Stimulated activated naive B cell treated with anti-CD40 and anti-IgM and Interleukin-4, amounts not matched to agents 10 μg/mL and 1 μg/mL and 100 μg/mL, for 72 hours (primary cell): ENCODE data around the gene CPVL.

ENCODE experiments used
- ATAC-seq, 2 donors: fragments of 150-1000 bp; cut with Tn5 transposase; replicated peaks; 2 replicates each; pipeline ENCODE4 v1.10.0; 2021; ENCODE audit warnings: moderate library complexity in 1 of 2
- DNase-seq: peaks from one replicate; pipeline ENCODE4 v3.0.0; 2021
- H3K27ac Mint-ChIP-seq: one replicate; pipeline ENCODE4 v1.8.0; 2022; ENCODE audit warnings: mild to moderate bottlenecking, mixed read lengths
- H3K27me3 Mint-ChIP-seq, 2 donors: one replicate each; pipeline ENCODE4 v1.8.0; 2022; ENCODE audit warnings: mixed read lengths in 2 of 2
- H3K36me3 Mint-ChIP-seq, 2 donors: one replicate each; pipeline ENCODE4 v1.8.0; 2022; ENCODE audit warnings: mixed read lengths in 2 of 2, mild to moderate bottlenecking in 1 of 2
- H3K4me1 Mint-ChIP-seq, 2 donors: one replicate each; pipeline ENCODE4 v1.8.0; 2022; ENCODE audit warnings: mixed read lengths in 2 of 2, mild to moderate bottlenecking in 1 of 2
- H3K4me3 Mint-ChIP-seq, 2 donors: one replicate each; pipeline ENCODE4 v1.8.0; 2022; ENCODE audit warnings: mild to moderate bottlenecking in 2 of 2, mixed read lengths in 2 of 2, moderate library complexity in 1 of 2
- H3K9me3 Mint-ChIP-seq, 2 donors: one replicate each; pipeline ENCODE4 v1.8.0; 2022; ENCODE audit warnings: mixed read lengths in 2 of 2, mild to moderate bottlenecking in 1 of 2

CPVL gene

GRCh38 chr7:29017713-29018112, 128.6 kb downstream of the CPVL start:
- no peak for ATAC-seq
- H3K4me3 Mint-ChIP-seq, result no peak overlapping the region

GRCh38 chr7:29014725-29015124, 131.6 kb downstream of the CPVL start:
- H3K27me3 Mint-ChIP-seq, result peaks cover under 1 to 4% of the 10 kb centered on the region in 2 donors
- ATAC-seq (no peak), DNase-seq (no peak)
- no peak overlapping the region for H3K27ac Mint-ChIP-seq
- H3K9me3 Mint-ChIP-seq, result no peaks in the 10 kb centered on the region
- no peaks in the 10 kb centered on the region for H3K36me3 Mint-ChIP-seq
- H3K4me3 Mint-ChIP-seq, result no peak overlapping the region
- no peaks in the 10 kb centered on the region for H3K4me1 Mint-ChIP-seq

More at GRCh38 chr7:29017713-29018112, 128.6 kb downstream of the CPVL start:
- DNase-seq, result no peak
- peaks cover 4 to 7% of the 10 kb centered on the region in 2 donors for H3K9me3 Mint-ChIP-seq
- H3K4me1 Mint-ChIP-seq, result no peaks in the 10 kb centered on the region
- H3K27me3 Mint-ChIP-seq, result peaks cover 10 to 14% of the 10 kb centered on the region in 2 donors
- peaks cover 0 to 4% of the 10 kb centered on the region in 2 donors for H3K36me3 Mint-ChIP-seq
- no peak overlapping the region for H3K27ac Mint-ChIP-seq

- no peaks in the 10 kb centered on the region for H3K36me3 Mint-ChIP-seq
- DNase-seq (no peak), ATAC-seq (no peak)
- H3K27ac Mint-ChIP-seq, result no peak overlapping the region
- no peaks in the 10 kb centered on the region for H3K9me3 Mint-ChIP-seq
- no peak overlapping the region for H3K4me3 Mint-ChIP-seq
- H3K27me3 Mint-ChIP-seq, result peaks cover 0 to 4% of the 10 kb centered on the region in 2 donors
- no peaks in the 10 kb centered on the region for H3K4me1 Mint-ChIP-seq
Observed at GRCh38 chr7:29013931-29014330, 132.4 kb downstream of the CPVL start.

GRCh38 chr7:29013082-29013695, 133.1 kb downstream of the CPVL start:
- peaks cover under 1 to 5% of the 10 kb centered on the region in 2 donors for H3K27me3 Mint-ChIP-seq
- no peak for DNase-seq
- H3K9me3 Mint-ChIP-seq, result no peaks in the 10 kb centered on the region
- no peaks in the 10 kb centered on the region for H3K36me3 Mint-ChIP-seq
- H3K4me1 Mint-ChIP-seq, result no peaks in the 10 kb centered on the region
- H3K4me3 Mint-ChIP-seq, result no peak overlapping the region
- no peak for ATAC-seq
- no peak overlapping the region for H3K27ac Mint-ChIP-seq

- DNase-seq (no peak), ATAC-seq (no peak)
Observed at GRCh38 chr7:29009947-29010346, 136.4 kb downstream of the CPVL start.

GRCh38 chr7:29008590-29008989, 137.7 kb downstream of the CPVL start:
- Mint-ChIP-seq H3K4me1 (no peaks in the 10 kb centered on the region), H3K27me3 (peaks cover 6 to 11% of the 10 kb centered on the region in 2 donors), H3K36me3 (no peaks in the 10 kb centered on the region), H3K4me3 (no peak overlapping the region), H3K27ac (no peak overlapping the region), H3K9me3 (peaks cover 0 to 1% of the 10 kb centered on the region in 2 donors)
- ATAC-seq, result no peak
- no peak for DNase-seq

More at GRCh38 chr7:29009947-29010346, 136.4 kb downstream of the CPVL start:
- Mint-ChIP-seq H3K27me3 (peaks cover 6 to 15% of the 10 kb centered on the region in 2 donors), H3K4me1 (no peaks in the 10 kb centered on the region), H3K27ac (no peak overlapping the region), H3K4me3 (no peak overlapping the region), H3K36me3 (no peaks in the 10 kb centered on the region), H3K9me3 (peaks cover 0 to 1% of the 10 kb centered on the region in 2 donors)

- Mint-ChIP-seq H3K4me3 (no peak overlapping the region), H3K36me3 (no peaks in the 10 kb centered on the region), H3K9me3 (peaks cover 0 to 1% of the 10 kb centered on the region in 2 donors), H3K27ac (no peak overlapping the region), H3K4me1 (no peaks in the 10 kb centered on the region), H3K27me3 (peaks cover 11 to 16% of the 10 kb centered on the region in 2 donors)
- ATAC-seq (no peak), DNase-seq (no peak)
Observed at GRCh38 chr7:29007127-29007526, 139.2 kb downstream of the CPVL start.

- Mint-ChIP-seq H3K27me3 (peaks cover 13 to 18% of the 10 kb centered on the region in 2 donors), H3K9me3 (peaks cover 0 to 1% of the 10 kb centered on the region in 2 donors), H3K4me3 (no peak overlapping the region), H3K27ac (no peak overlapping the region), H3K36me3 (no peaks in the 10 kb centered on the region), H3K4me1 (no peaks in the 10 kb centered on the region)
- ATAC-seq (no peak), DNase-seq (no peak)
Observed at GRCh38 chr7:29005829-29006228, 140.5 kb downstream of the CPVL start.

- no peak for ATAC-seq
Observed at GRCh38 chr7:29005406-29005805, 140.9 kb downstream of the CPVL start.

GRCh38 chr7:29003703-29004102, 142.6 kb downstream of the CPVL start:
- H3K4me3 Mint-ChIP-seq, result no peak overlapping the region
- DNase-seq (no peak), ATAC-seq (no peak)
- peaks cover 24 to 33% of the 10 kb centered on the region in 2 donors for H3K27me3 Mint-ChIP-seq
- no peaks in the 10 kb centered on the region for H3K36me3 Mint-ChIP-seq
- H3K4me1 Mint-ChIP-seq, result no peaks in the 10 kb centered on the region
- H3K9me3 Mint-ChIP-seq, result peaks cover 0 to 1% of the 10 kb centered on the region in 2 donors
- no peak overlapping the region for H3K27ac Mint-ChIP-seq

More at GRCh38 chr7:29005406-29005805, 140.9 kb downstream of the CPVL start:
- Mint-ChIP-seq H3K9me3 (peaks cover 0 to 1% of the 10 kb centered on the region in 2 donors), H3K4me1 (no peaks in the 10 kb centered on the region), H3K36me3 (no peaks in the 10 kb centered on the region), H3K27ac (no peak overlapping the region), H3K27me3 (peaks cover 15 to 23% of the 10 kb centered on the region in 2 donors), H3K4me3 (no peak overlapping the region)
- DNase-seq, result no peak

GRCh38 chr7:29000717-29001076, 145.6 kb downstream of the CPVL start:
- H3K36me3 Mint-ChIP-seq, result no peaks in the 10 kb centered on the region
- H3K27me3 Mint-ChIP-seq, result peaks cover 22 to 31% of the 10 kb centered on the region in 2 donors
- peaks cover 0 to 1% of the 10 kb centered on the region in 2 donors for H3K9me3 Mint-ChIP-seq
- H3K4me1 Mint-ChIP-seq, result no peaks in the 10 kb centered on the region
- H3K27ac Mint-ChIP-seq, result no peak overlapping the region
- no peak for DNase-seq
- H3K4me3 Mint-ChIP-seq, result no peak overlapping the region
- no peak for ATAC-seq

GRCh38 chr7:28999895-29000716, 146.2 kb downstream of the CPVL start:
- no peak overlapping the region for H3K4me3 Mint-ChIP-seq
- no peak for ATAC-seq
- H3K27me3 Mint-ChIP-seq, result peaks cover 18 to 31% of the 10 kb centered on the region in 2 donors
- no peak for DNase-seq
- H3K4me1 Mint-ChIP-seq, result no peaks in the 10 kb centered on the region
- no peaks in the 10 kb centered on the region for H3K9me3 Mint-ChIP-seq
- H3K36me3 Mint-ChIP-seq, result no peaks in the 10 kb centered on the region
- H3K27ac Mint-ChIP-seq, result no peak overlapping the region

GRCh38 chr7:28999427-28999826, 146.9 kb downstream of the CPVL start:
- H3K4me3 Mint-ChIP-seq, result no peak overlapping the region
- no peaks in the 10 kb centered on the region for H3K9me3 Mint-ChIP-seq
- DNase-seq, result no peak
- peaks cover 18 to 31% of the 10 kb centered on the region in 2 donors for H3K27me3 Mint-ChIP-seq
- ATAC-seq, result no peak
- H3K36me3 Mint-ChIP-seq, result no peaks in the 10 kb centered on the region
- H3K4me1 Mint-ChIP-seq, result no peaks in the 10 kb centered on the region
- no peak overlapping the region for H3K27ac Mint-ChIP-seq

- no peaks in the 10 kb centered on the region for H3K4me1 Mint-ChIP-seq
- H3K27me3 Mint-ChIP-seq, result peaks cover 21 to 32% of the 10 kb centered on the region in 2 donors
- no peak for ATAC-seq
- no peaks in the 10 kb centered on the region for H3K9me3 Mint-ChIP-seq
- H3K4me3 Mint-ChIP-seq, result no peak overlapping the region
- no peak overlapping the region for H3K27ac Mint-ChIP-seq
- no peak for DNase-seq
- no peaks in the 10 kb centered on the region for H3K36me3 Mint-ChIP-seq
Observed at GRCh38 chr7:28998105-28998504, 148.2 kb downstream of the CPVL start.

- no peaks in the 10 kb centered on the region for H3K4me1 Mint-ChIP-seq
- no peak overlapping the region for H3K4me3 Mint-ChIP-seq
- H3K27me3 Mint-ChIP-seq, result peaks cover 23 to 27% of the 10 kb centered on the region in 2 donors
- ATAC-seq (no peak), DNase-seq (no peak)
- no peaks in the 10 kb centered on the region for H3K36me3 Mint-ChIP-seq
- H3K9me3 Mint-ChIP-seq, result no peaks in the 10 kb centered on the region
- no peak overlapping the region for H3K27ac Mint-ChIP-seq
Observed at GRCh38 chr7:28996836-28997235, 149.5 kb downstream of the CPVL start.
